H1 (cell line): Measurements from ENCODE around the gene AFAP1L2.

Source experiments
- ATF3 ChIP-seq: IDR thresholded peaks from 2 replicates; pipeline ENCODE4 v1.6.1; 2011; ENCODE audit warnings: low read depth, mild to moderate bottlenecking, low read length; ENCODE audit not compliant: insufficient read depth
- BRCA1 ChIP-seq: IDR thresholded peaks from 2 replicates; pipeline ENCODE4 v1.6.1; 2012; ENCODE audit warnings: low read depth, low read length, improper control_type of control experiment
- CHD1 ChIP-seq: IDR thresholded peaks from 2 replicates; pipeline ENCODE4 v1.6.1; 2012; ENCODE audit warnings: low read depth, low read length, improper control_type of control experiment
- CHD2 ChIP-seq: IDR thresholded peaks from 2 replicates; pipeline ENCODE4 v1.6.1; 2012; ENCODE audit warnings: low read length, improper control_type of control experiment
- CHD7 ChIP-seq: fragments of 300-600 bp; sonication (generic); IDR thresholded peaks from 2 replicates; pipeline ENCODE4 v1.7.1; 2012; ENCODE audit warnings: low read length, moderate library complexity, mild to moderate bottlenecking, inconsistent platforms; ENCODE audit not compliant: insufficient replicate concordance
- CTCF ChIP-seq, 3 experiments: IDR thresholded peaks; 1 replicate in 2 of 3; 2 replicates in 1 of 3; pipeline versions ENCODE4 v1.5.1 to v1.6.1; 2011; ENCODE audit warnings: low read length in 3 of 3, mild to moderate bottlenecking in 3 of 3, inconsistent platforms in 2 of 3, low read depth in 1 of 3, moderate library complexity in 1 of 3; ENCODE audit not compliant: insufficient read depth in 1 of 3; ENCODE audit errors: control extremely low read depth in 1 of 3
- EZH2 ChIP-seq: fragments of 200-600 bp; sonication (generic); IDR thresholded peaks from 2 replicates; pipeline ENCODE4 v1.7.1; 2012; ENCODE audit warnings: low read depth, mild to moderate bottlenecking, moderate library complexity, low read length, inconsistent platforms; ENCODE audit not compliant: severe bottlenecking
- JUN ChIP-seq: IDR thresholded peaks from 2 replicates; pipeline ENCODE4 v1.6.1; 2011; ENCODE audit warnings: low read depth, mild to moderate bottlenecking, improper control_type of control experiment, low read length
- MAX ChIP-seq: IDR thresholded peaks from 2 replicates; pipeline ENCODE4 v1.6.1; 2012; ENCODE audit warnings: inconsistent platforms
- RAD21 ChIP-seq, 2 experiments: IDR thresholded peaks in 1 of 2; conservative IDR thresholded peaks in 1 of 2; 2 replicates each; pipeline ENCODE4 v1.6.1; 2011; ENCODE audit warnings: low read depth in 2 of 2, low read length in 2 of 2, improper control_type of control experiment in 1 of 2, inconsistent platforms in 1 of 2, mild to moderate bottlenecking in 1 of 2, moderate library complexity in 1 of 2
- RFX5 ChIP-seq: IDR thresholded peaks from 2 replicates; pipeline ENCODE4 v1.6.1; 2011; ENCODE audit warnings: low read depth, low read length, improper control_type of control experiment, borderline replicate concordance
- TAF1 ChIP-seq: IDR thresholded peaks from 2 replicates; pipeline ENCODE4 v1.6.1; 2011; ENCODE audit warnings: mild to moderate bottlenecking, low read depth, low read length
- TEAD4 ChIP-seq: IDR thresholded peaks from 2 replicates; pipeline ENCODE4 v1.6.1; 2012; ENCODE audit warnings: low read depth, low read length, inconsistent platforms, mixed read lengths

GRCh38 chr10:114291076-114291475 lies 113.2 kb downstream of the AFAP1L2 start:
- TF ChIP-seq CTCF (IDR thresholded peaks at IDR 0.05; ENCODE audit: control extremely low read depth in 1 of 3, insufficient read depth in 1 of 3, low read depth in 1 of 3, low read length in 3 of 3) (no peak), TEAD4 (no peak), EZH2 (no peak), CHD7 (no peak), RFX5 (no peak), CHD1 (no peak), TAF1 (no peak), ATF3 (no peak), CHD2 (no peak), RAD21 (IDR thresholded peaks at IDR 0.05 in 1 of 2, conservative IDR thresholded peaks at IDR 0.05 in 1 of 2; ENCODE audit: low read depth in 2 of 2, low read length in 2 of 2) (peak in 1 of 2 experiments; percentile 31; a peak in 2 of 4 replicates), MAX (no peak), JUN (no peak), BRCA1 (no peak)
